Gastrocnemius medialis (tissue), 4 donors: ENCODE results near the gene KDM6B.

ENCODE experiments used
- POLR2A ChIP-seq, 2 donors: fragments of 450-650 bp; IDR thresholded peaks; one replicate each; pipeline ENCODE4 v1.6.1; 2017; ENCODE audit warnings: antibody characterized with exemption in 2 of 2, mild to moderate bottlenecking in 2 of 2, moderate library complexity in 2 of 2
- TF ChIP-seq, protein P1 (sequence below), 5 experiments: fragments of 450-650 bp in 3 of 5; fragments of 200-600 bp in 2 of 5; sonication (generic) in 2 of 5; IDR thresholded peaks in 4 of 5; conservative IDR thresholded peaks in 1 of 5; 1 replicate in 4 of 5; 2 replicates in 1 of 5; pipeline ENCODE4 v1.5.1; 2016 to 2019; ENCODE audit warnings: antibody characterized with exemption in 5 of 5, mild to moderate bottlenecking in 3 of 5, moderate library complexity in 3 of 5

DNA sequence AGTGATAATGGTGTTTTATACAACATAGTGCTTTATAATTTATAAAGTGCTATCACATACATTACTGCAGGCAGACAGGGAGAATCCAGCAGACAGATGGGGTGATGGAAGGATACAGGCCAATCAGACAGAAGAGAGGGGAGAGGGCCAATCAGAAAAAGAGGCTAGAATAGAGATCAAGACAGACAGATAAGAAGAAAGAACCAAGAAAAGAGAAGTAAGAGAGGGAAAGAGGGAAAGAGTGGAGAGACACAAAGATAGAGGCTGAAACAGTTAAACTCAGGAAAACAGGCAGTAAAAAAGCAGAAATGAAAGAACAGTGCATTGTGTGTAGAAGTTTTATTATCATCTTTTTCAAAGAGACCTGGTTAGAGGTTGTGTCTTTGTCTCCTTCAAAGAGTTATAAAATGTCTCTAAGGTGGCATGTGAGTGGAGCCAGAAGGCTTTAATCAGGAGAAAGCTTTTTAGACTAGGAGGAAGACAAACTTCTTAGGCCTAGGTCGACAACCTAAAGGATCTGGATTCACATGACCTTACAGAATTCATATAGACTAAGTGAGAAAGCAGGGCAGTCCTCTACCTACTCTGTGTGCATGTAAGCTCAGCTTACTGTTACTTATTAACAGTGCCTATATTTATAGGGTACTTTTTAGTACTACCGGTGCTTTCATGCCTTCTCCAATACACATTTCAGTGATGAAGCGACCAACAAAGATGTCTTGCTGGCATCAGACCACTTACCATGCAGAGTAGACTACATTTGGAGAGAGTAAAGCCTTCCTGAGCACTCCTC is 46.3 kb downstream of the KDM6B start:
- TF ChIP-seq, protein P1, sequence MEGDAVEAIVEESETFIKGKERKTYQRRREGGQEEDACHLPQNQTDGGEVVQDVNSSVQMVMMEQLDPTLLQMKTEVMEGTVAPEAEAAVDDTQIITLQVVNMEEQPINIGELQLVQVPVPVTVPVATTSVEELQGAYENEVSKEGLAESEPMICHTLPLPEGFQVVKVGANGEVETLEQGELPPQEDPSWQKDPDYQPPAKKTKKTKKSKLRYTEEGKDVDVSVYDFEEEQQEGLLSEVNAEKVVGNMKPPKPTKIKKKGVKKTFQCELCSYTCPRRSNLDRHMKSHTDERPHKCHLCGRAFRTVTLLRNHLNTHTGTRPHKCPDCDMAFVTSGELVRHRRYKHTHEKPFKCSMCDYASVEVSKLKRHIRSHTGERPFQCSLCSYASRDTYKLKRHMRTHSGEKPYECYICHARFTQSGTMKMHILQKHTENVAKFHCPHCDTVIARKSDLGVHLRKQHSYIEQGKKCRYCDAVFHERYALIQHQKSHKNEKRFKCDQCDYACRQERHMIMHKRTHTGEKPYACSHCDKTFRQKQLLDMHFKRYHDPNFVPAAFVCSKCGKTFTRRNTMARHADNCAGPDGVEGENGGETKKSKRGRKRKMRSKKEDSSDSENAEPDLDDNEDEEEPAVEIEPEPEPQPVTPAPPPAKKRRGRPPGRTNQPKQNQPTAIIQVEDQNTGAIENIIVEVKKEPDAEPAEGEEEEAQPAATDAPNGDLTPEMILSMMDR (IDR thresholded peaks at IDR 0.05 in 4 of 5, conservative IDR thresholded peaks at IDR 0.05 in 1 of 5): no peak
- no peak for TF ChIP-seq POLR2A (IDR thresholded peaks at IDR 0.05)
